GM21619 (cell line): Measurements from ENCODE around the gene MAP4.

Experiments used
- ATAC-seq: cut with Tn5 transposase; IDR thresholded peaks from one replicate; pipeline ENCODE4 v1.9.1; 2021; ENCODE audit not compliant: unreplicated experiment

The MAP4 gene

DNA sequence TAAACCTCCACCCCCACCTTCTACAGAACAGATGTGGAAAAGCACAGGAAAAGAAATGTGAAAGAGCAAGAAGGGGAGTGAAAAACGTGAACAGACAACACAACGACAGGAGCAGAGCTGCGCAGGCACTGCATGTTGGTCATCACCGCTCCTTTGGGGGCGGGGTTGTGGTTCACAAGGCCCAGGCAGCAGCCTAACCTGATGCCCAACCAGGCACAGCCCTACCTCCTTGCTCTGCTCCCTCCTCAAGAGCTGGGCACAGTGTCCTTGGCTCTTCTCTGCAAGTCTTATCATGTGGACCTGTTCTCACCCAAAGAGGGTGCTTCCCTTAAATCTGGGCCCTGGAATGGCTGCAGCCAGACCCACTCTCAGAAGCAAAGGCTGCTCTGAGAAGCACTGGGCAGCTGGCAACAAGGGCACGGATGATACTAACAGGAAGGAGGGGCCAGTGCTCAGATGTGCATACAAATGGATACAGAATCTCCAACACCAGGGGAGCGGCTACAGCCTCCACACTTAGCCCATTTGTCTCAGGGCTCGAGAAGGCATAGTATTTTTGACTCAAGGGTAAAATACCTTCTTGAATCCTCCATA is 148.7 kb downstream of the MAP4 start:
- ATAC-seq = no peak

GRCh38 chr3:47865192-47865591 is 151.0 kb downstream of the MAP4 start:
- ATAC-seq = no peak

DNA sequence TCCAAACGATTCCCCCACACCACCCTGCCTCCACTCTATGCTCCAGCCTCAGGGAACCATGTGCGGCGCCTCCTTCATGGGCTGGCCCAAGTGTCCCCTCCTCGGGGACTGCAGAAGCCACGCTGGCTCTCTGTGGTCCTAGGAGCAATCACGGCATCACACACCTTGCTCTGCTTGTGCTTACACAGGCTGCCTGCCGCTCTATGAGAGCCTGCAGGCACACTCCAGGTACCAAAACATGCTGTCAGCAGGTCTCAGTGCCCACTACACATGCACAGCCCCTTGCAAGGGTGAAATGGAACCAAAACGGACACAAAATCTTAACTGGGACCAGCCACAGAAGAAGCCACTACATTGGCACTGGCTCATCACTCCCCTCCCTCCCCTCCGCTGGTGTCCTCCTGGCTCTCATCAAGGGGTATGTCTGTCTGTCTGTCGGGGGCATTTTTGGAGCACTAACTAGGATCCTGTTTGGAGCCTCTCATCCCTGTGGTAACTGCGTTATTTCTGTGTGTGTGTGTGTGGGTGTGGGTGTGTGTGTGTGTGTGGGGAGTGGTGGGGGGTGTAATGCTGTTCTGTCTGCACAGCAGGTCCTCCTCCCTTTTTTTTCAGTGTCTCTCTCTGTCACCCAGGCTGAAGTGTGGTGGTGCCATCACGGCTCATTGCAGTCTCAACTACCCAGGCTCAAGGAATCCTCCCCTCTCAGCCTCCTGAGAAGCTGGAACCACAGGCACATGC is 152.7 kb downstream of the MAP4 start:
- ATAC-seq = no peak

- no peak for ATAC-seq
Observed at GRCh38 chr3:47859956-47860605, 156.1 kb downstream of the MAP4 start.

DNA sequence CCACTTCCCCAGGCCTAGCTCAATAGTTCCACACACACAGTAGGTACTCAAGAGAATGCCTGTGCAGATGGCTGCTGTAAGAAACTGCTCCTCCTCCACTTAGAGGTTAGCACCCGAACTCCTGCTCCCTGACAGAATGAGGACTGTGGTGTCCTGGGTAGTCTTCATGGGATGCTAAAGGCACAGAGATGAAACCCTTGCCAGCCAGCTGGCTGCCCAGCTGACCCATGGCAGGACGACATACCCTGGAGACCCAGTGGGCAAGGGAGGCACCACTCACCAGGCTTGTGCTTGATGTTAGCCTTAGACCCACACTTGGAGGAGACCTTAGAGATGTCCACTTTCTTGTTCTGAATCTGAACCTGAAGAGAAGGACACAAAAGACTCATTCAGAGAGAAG is 159.1 kb downstream of the MAP4 start:
- ATAC-seq = no peak

- no peak for ATAC-seq
Observed at GRCh38 chr3:47856669-47857068, 159.5 kb downstream of the MAP4 start.

- ATAC-seq = no peak
Observed at GRCh38 chr3:47855461-47856383, 160.5 kb downstream of the MAP4 start.

DNA sequence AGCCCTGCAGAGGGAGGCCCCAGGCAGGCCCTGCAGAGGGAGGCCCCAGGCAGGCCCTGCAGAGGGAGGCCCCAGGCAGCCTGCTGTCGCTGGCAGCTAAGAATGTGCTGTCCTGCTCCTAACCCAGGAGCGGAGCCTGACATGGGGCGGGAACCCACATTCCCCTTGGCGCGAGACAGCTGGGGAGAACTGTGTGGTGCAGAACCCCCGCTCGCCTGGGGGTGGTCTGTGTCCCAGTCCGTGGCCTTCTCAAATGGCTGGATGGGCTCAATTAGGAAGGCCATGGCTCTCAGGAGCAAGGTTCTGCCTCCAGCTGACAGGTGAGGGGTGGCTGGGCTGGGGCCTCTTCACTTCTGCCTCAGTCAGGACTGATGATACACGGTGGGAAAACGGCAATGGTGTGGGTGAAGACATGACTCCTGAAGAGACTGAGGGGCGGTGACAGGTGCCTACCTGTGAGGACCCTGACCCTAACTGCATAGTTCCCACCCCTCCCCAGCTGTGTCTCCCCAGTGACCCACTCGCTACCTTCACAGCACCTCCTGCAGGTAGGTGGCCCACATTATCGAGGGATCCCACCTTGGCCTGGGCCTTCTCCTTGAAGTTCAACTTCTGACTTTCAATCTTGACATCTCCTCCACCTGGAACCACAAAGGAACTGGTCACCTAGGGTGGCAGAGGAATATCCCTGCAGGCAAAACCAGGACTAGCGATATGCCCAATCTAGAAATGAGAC is 161.3 kb downstream of the MAP4 start:
- ATAC-seq = no peak

DNA sequence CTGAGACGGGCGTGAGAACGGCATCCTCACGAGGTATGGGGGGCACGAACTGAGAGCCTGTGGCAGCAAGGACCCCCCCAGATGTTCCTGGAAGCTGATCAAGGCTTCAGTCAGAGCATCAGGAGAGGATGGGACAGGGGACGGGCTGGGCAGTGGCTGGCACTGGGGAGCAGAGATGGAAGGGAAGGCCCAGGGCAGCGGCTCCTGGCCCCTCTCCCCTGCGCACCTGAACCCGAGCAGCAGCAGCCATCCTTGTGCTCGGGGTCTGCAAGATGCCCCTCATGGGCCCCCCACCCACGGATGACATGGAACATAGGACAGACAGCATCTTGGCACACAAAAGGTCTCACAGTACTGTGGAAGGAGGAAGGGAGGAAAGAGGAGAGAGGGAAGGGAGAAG is 161.9 kb downstream of the MAP4 start:
- no peak for ATAC-seq

- ATAC-seq = no peak
Observed at GRCh38 chr3:47852604-47853602, 163.3 kb downstream of the MAP4 start.

- ATAC-seq = no peak
Observed at GRCh38 chr3:47851888-47852603, 164.2 kb downstream of the MAP4 start.

- ATAC-seq = no peak
Observed at GRCh38 chr3:47850564-47851410, 165.4 kb downstream of the MAP4 start.

DNA sequence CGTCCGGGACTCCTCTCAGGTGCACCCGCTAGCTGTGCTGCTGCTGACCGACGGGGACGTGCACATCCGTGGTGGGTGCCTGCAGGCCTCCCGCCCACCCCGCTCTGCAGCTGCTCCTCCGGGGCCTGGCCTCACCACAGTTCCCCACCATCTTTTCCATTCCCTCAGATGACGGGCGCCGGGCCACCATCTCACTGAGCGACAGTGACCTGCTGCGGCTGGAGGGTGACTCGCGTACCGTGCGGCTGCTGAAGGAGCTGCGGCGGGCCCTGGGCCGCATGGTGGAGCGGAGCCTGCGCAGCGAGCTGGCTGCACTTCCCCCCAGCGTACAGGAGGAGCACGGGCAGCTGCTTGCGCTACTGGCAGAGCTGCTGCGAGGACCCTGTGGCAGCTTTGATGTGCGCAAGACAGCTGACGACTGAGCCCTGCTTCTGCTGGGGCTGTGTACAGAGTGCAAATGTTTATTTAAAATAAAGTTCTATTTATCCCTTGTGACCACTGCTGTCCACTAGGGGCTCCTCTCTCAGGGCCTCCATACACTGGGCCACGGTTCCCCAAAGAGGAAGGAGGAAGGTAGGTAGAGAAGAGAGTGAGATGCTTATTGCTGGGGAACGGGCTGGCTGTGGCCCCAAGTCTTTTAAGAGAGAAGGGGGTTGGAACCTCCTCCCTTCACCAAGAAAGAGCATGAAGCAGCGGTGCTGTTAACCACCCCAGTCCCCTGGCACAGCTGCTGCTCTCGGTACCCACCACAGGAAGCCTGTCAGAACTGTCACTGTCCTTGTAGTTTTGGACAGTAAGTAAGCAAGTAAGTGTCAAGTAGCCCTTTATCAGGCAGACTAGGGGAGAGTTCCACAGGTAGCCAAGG is 166.3 kb downstream of the MAP4 start:
- ATAC-seq = no peak

DNA sequence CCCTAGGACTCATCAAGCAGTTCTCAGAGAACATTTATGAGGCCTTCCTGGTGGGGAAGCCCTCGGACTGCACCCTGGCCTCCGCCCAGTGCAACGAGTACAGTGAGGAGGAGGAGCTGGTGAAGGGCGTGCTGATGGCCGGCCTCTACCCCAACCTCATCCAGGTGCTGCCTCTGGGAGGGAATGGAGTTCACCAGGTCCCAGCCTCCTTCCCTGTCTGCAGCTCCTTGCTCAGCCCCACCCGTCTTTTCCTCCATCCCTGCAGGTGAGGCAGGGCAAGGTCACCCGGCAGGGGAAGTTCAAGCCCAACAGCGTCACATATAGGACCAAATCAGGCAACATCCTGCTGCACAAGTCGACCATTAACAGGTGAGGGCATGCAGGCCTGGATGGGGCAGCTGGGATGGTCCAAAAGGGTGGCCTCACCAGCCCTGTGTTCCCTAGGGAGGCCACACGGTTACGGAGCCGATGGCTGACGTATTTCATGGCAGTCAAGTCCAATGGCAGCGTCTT is 167.0 kb downstream of the MAP4 start:
- no peak for ATAC-seq

GRCh38 chr3:47848599-47849117 is 167.6 kb downstream of the MAP4 start:
- no peak for ATAC-seq

DNA sequence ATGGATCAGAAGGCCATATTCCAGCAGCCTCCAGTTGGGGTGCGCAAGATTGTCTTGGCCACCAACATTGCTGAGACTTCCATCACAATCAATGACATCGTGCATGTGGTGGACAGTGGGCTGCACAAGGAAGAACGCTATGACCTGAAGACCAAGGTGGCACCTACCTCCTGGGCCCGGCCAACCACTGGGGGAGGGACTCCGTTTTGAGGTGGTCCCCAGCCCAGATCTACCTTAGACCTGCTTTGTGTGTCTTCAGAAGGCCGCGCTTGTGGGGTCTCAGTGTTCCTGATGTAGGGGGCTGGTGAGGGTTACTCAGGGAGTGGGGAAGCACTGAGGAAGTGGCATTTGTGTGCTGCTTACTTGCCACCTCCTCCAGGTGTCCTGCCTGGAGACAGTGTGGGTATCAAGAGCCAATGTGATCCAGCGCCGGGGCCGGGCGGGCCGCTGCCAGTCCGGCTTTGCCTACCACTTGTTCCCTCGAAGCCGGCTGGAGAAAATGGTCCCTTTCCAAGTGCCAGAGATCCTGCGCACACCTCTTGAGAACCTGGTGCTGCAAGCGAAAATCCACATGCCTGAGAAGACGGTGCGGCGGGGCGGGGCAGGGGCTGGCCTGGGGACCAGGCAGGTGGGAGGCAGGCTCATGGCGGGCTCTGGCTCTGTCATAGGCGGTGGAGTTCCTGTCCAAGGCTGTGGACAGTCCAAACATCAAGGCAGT is 168.3 kb downstream of the MAP4 start:
- no peak for ATAC-seq
